GM21423 (cell line): Measurements from ENCODE around the gene RPL21.
A peak's percentile ranks its signal among the peaks of the same experiment; 100 is the strongest.

Experiments used
- ATAC-seq: cut with Tn5 transposase; IDR thresholded peaks from one replicate; pipeline ENCODE4 v1.9.1; 2021; ENCODE audit warnings: mild to moderate bottlenecking, moderate library complexity; ENCODE audit not compliant: unreplicated experiment

The RPL21 gene

GRCh38 chr13:27257648-27258253 lies 6.4 kb downstream of the RPL21 start:
- ATAC-seq = no peak

- ATAC-seq = no peak
Measured at GRCh38 chr13:27258637-27259386, 7.5 kb downstream of the RPL21 start.

GRCh38 chr13:27259831-27260230 lies 8.5 kb downstream of the RPL21 start:
- peak; percentile 60 for ATAC-seq

GRCh38 chr13:27261396-27261795 lies 10.0 kb downstream of the RPL21 start:
- no peak for ATAC-seq

GRCh38 chr13:27263438-27263837 lies 12.1 kb downstream of the RPL21 start:
- ATAC-seq = no peak

GRCh38 chr13:27264181-27264580 lies 12.8 kb downstream of the RPL21 start:
- ATAC-seq = no peak

- no peak for ATAC-seq
Measured at GRCh38 chr13:27264648-27265047, 13.3 kb downstream of the RPL21 start.

GRCh38 chr13:27266917-27267316 lies 15.6 kb downstream of the RPL21 start:
- ATAC-seq = no peak

- ATAC-seq = no peak
Measured at GRCh38 chr13:27267596-27267995, 16.2 kb downstream of the RPL21 start.

GRCh38 chr13:27269114-27269665 lies 17.8 kb downstream of the RPL21 start:
- no peak for ATAC-seq

GRCh38 chr13:27270594-27271520 lies 19.5 kb downstream of the RPL21 start, which contains the start of gene RASL11A:
Gene RASL11A (plus strand): TSS chr13:27270830. CDS start chr13:27270945, 115 bp downstream.
- ATAC-seq = peak; percentile 81

GRCh38 chr13:27271570-27272096 lies 20.3 kb downstream of the RPL21 start:
- no peak for ATAC-seq

- no peak for ATAC-seq
Measured at GRCh38 chr13:27273658-27274425, 22.5 kb downstream of the RPL21 start.

GRCh38 chr13:27274631-27275030 lies 23.3 kb downstream of the RPL21 start:
- ATAC-seq = no peak

- ATAC-seq = no peak
Measured at GRCh38 chr13:27276188-27276587, 24.8 kb downstream of the RPL21 start.

- ATAC-seq = no peak
Measured at GRCh38 chr13:27279506-27279905, 28.1 kb downstream of the RPL21 start.

- ATAC-seq = no peak
Measured at GRCh38 chr13:27280009-27280656, 28.8 kb downstream of the RPL21 start.

- no peak for ATAC-seq
Measured at GRCh38 chr13:27280841-27281240, 29.5 kb downstream of the RPL21 start.

- ATAC-seq = no peak
Measured at GRCh38 chr13:27281420-27281819, 30.1 kb downstream of the RPL21 start.
